Prostate gland (tissue), 2 donors: Measurements from ENCODE around the gene TLR2. TPM values are rescaled to one million over a fixed set of nuclear protein-coding genes. Genes with fewer than 3 reads are reported as not detected.

Experiments
- DNase-seq: peaks from one replicate; pipeline ENCODE4 v3.0.0-alpha.2; 2019; ENCODE audit warnings: low spot score
- H3K27ac ChIP-seq, 2 donors: fragments of 200-600 bp; sonication (generic); 2 replicates each; pipeline ENCODE4 v1.5.1; 2017 to 2019
- H3K27me3 ChIP-seq: fragments of 200-600 bp; sonication (generic); replicated peaks from 2 replicates; pipeline ENCODE4 v1.5.1; 2019; ENCODE audit not compliant: insufficient read depth
- H3K36me3 ChIP-seq, 2 donors: fragments of 200-600 bp; sonication (generic); 1 replicate in 1 of 2; 2 replicates in 1 of 2; pipeline versions ENCODE4 v1.5.1 to v1.8.1; 2017 to 2019
- H3K4me1 ChIP-seq: fragments of 200-600 bp; sonication (generic); replicated peaks from 2 replicates; pipeline ENCODE4 v1.5.1; 2019
- H3K4me3 ChIP-seq, 2 donors: fragments of 200-600 bp; sonication (generic); 2 replicates each; pipeline ENCODE4 v1.5.1; 2017 to 2019
- H3K9me3 ChIP-seq: fragments of 200-600 bp; sonication (generic); 2 replicates; pipeline ENCODE4 v1.5.1; 2017
- CTCF ChIP-seq, 4 experiments: fragments of 200-600 bp in 2 of 4; fragments of 450-650 bp in 2 of 4; sonication (generic) in 2 of 4; IDR thresholded peaks; 1 replicate in 3 of 4; 2 replicates in 1 of 4; pipeline ENCODE4 v1.5.1; 2016 to 2019; ENCODE audit warnings: antibody characterized with exemption in 4 of 4, mild to moderate bottlenecking in 2 of 4, moderate library complexity in 2 of 4
- POLR2A ChIP-seq: fragments of 450-650 bp; IDR thresholded peaks from one replicate; pipeline ENCODE4 v1.6.1; 2016; ENCODE audit warnings: antibody characterized with exemption, mild to moderate bottlenecking
- POLR2AphosphoS5 ChIP-seq: sonication (generic); formaldehyde crosslinking; IDR thresholded peaks from one replicate; pipeline ENCODE4 v1.6.1; 2017; ENCODE audit warnings: antibody characterized with exemption
- WGBS: methylation state at CpG from one replicate; pipeline ENCODE4 v1.1.5; 2018; 5-methylcytosine and 5-hydroxymethylcytosine counted together
- intact Hi-C: fragments of 100-400 bp; cut with DNase I; formaldehyde crosslinking; loops from one replicate; pipeline ENCODE4 v1.14.2; 2022
- total RNA-seq, 2 donors: library from RNA; depleted of rRNA; stranded (reverse); fragments of >200 nt; gene quantifications; one replicate each; pipeline ENCODE4 v1.1.0, GENCODE V29; 2016

The TLR2 gene
- 1 to 10 TPM; 5.5 to 8.9 TPM for total RNA-seq

- no peaks in the 10 kb centered on the region for H3K27me3 ChIP-seq
- H3K4me1 ChIP-seq = no peaks in the 10 kb centered on the region
- peak within 1 kb of the TSS in 1 of 2 donors; percentile 24 for H3K27ac ChIP-seq
- peak; percentile 12 for TF ChIP-seq POLR2AphosphoS5
- no peak for TF ChIP-seq CTCF (IDR thresholded peaks at IDR 0.05)
- TF ChIP-seq POLR2A = peak; percentile 49
- intact Hi-C loops = no loop called here
- H3K4me3 ChIP-seq = peak within 1 kb of the TSS; percentile 42 to 44
- no peaks in the 10 kb centered on the region for H3K36me3 ChIP-seq
- no peaks in the 10 kb centered on the region for H3K9me3 ChIP-seq
- under 1% methylated on average over 48 of the region's 75 CpGs for whole genome bisulfite sequencing
- peak; percentile 48 for DNase-seq
Observed at GRCh38 chr4:153684182-153684970, at the start of gene TLR2. TSS of gene TLR2 (plus strand) at chr4:153684280. CDS start at chr4:153702908, 18,628 bp downstream.

- no peak overlapping the region for H3K4me3 ChIP-seq
- H3K27ac ChIP-seq = no peak overlapping the region
- no peaks in the 10 kb centered on the region for H3K27me3 ChIP-seq
- intact Hi-C loops = loop anchor here (10.0 kb wide), 1 partner anchor 430 kb away; the partner anchor contains the start of gene TRIM2
- no peaks in the 10 kb centered on the region for H3K9me3 ChIP-seq
- WGBS = 85% methylated on average over 3 of the region's 3 CpGs
- H3K36me3 ChIP-seq = no peaks in the 10 kb centered on the region
- H3K4me1 ChIP-seq = no peaks in the 10 kb centered on the region
- DNase-seq = no peak
- TF ChIP-seq POLR2A = no peak
- peak in 3 of 4 experiments; percentile 47 to 57 (median 53) for TF ChIP-seq CTCF (IDR thresholded peaks at IDR 0.05)
- TF ChIP-seq POLR2AphosphoS5 = no peak
Observed at GRCh38 chr4:153634738-153635353, 49.2 kb upstream of the TLR2 start.

- no peaks in the 10 kb centered on the region for H3K4me1 ChIP-seq
- no peaks in the 10 kb centered on the region for H3K36me3 ChIP-seq
- TF ChIP-seq POLR2AphosphoS5 (no peak), CTCF (IDR thresholded peaks at IDR 0.05) (no peak), POLR2A (no peak)
- no peak overlapping the region for H3K4me3 ChIP-seq
- no peak overlapping the region for H3K27ac ChIP-seq
- 82% methylated on average over 6 of the region's 6 CpGs for WGBS
- H3K27me3 ChIP-seq = no peaks in the 10 kb centered on the region
- DNase-seq = no peak
- intact Hi-C loops = loop anchor here (10.0 kb wide), 1 partner anchor 431 kb away; the partner anchor contains the start of gene TRIM2
- no peaks in the 10 kb centered on the region for H3K9me3 ChIP-seq
Observed at GRCh38 chr4:153635846-153636245, 48.2 kb upstream of the TLR2 start.

GRCh38 chr4:153637201-153637600 is 46.9 kb upstream of the TLR2 start:
- Histone ChIP-seq H3K36me3 (no peaks in the 10 kb centered on the region), H3K27ac (no peak overlapping the region), H3K9me3 (no peaks in the 10 kb centered on the region), H3K27me3 (no peaks in the 10 kb centered on the region), H3K4me3 (no peak overlapping the region), H3K4me1 (no peaks in the 10 kb centered on the region)
- 92% methylated on average over 3 of the region's 3 CpGs for WGBS
- intact Hi-C loops = loop anchor here (10.0 kb wide), 1 partner anchor 432 kb away; the partner anchor contains the start of gene TRIM2
- no peak for DNase-seq
- no peak for TF ChIP-seq CTCF (IDR thresholded peaks at IDR 0.05)
- no peak for TF ChIP-seq POLR2A
- no peak for TF ChIP-seq POLR2AphosphoS5
